GM23338 (cell line): ENCODE measurements around the gene C16orf74. TPM values are rescaled to one million over a fixed set of nuclear protein-coding genes. Genes with fewer than 3 reads are reported as not detected.

Experiments
- ATAC-seq: fragments of 200-7000 bp; cut with Tn5 transposase; 3 replicates; pipeline ENCODE4 v1.9.1; 2020
- DNase-seq: peaks from one replicate; pipeline ENCODE4 v3.0.0-alpha.2; 2015; ENCODE audit warnings: low spot score
- H2AFZ ChIP-seq: fragments of 200-600 bp; sonication (generic); 2 replicates; pipeline ENCODE4 v1.8.0; 2016; ENCODE audit warnings: antibody characterized with exemption, mild to moderate bottlenecking, moderate library complexity
- H3F3A ChIP-seq: fragments of 200-600 bp; sonication (generic); replicated peaks from 2 replicates; pipeline ENCODE4 v1.8.0; 2017; ENCODE audit warnings: antibody characterized with exemption, mixed run types, low read depth
- H3K27ac ChIP-seq: fragments of 200-600 bp; sonication (generic); 2 replicates; pipeline ENCODE4 v1.6.1; 2016; ENCODE audit warnings: low read depth
- H3K27me3 ChIP-seq: fragments of 200-600 bp; sonication (generic); 2 replicates; pipeline ENCODE4 v1.8.0; 2016; ENCODE audit warnings: mild to moderate bottlenecking, mixed run types, moderate library complexity; ENCODE audit not compliant: insufficient read depth
- H3K36me3 ChIP-seq: fragments of 200-600 bp; sonication (generic); 2 replicates; pipeline ENCODE4 v1.8.0; 2016; ENCODE audit warnings: mild to moderate bottlenecking; ENCODE audit not compliant: insufficient read depth
- H3K4me1 ChIP-seq: fragments of 200-600 bp; sonication (generic); 2 replicates; pipeline ENCODE4 v1.8.0; 2016; ENCODE audit warnings: mild to moderate bottlenecking, moderate library complexity; ENCODE audit not compliant: insufficient read depth
- H3K4me2 ChIP-seq: fragments of 200-600 bp; sonication (generic); 2 replicates; pipeline ENCODE4 v1.7.1; 2017; ENCODE audit warnings: mixed run types
- H3K4me3 ChIP-seq: fragments of 200-600 bp; sonication (generic); 2 replicates; pipeline ENCODE4 v1.6.1; 2016; ENCODE audit warnings: mixed run types
- H3K79me2 ChIP-seq: fragments of 200-600 bp; sonication (generic); replicated peaks from 2 replicates; pipeline ENCODE4 v1.8.0; 2017; ENCODE audit warnings: mild to moderate bottlenecking; ENCODE audit not compliant: insufficient read depth
- H3K9me2 ChIP-seq: fragments of 200-600 bp; sonication (generic); 2 replicates; pipeline ENCODE4 v1.8.0; 2017; ENCODE audit not compliant: insufficient read depth
- H4K20me1 ChIP-seq: fragments of 200-600 bp; sonication (generic); replicated peaks from 2 replicates; pipeline ENCODE4 v1.8.0; 2017; ENCODE audit warnings: mild to moderate bottlenecking; ENCODE audit not compliant: insufficient read depth
- H3K27ac Mint-ChIP-seq: 2 replicates; pipeline ENCODE4 v1.8.0; 2020; ENCODE audit warnings: inconsistent platforms, mild to moderate bottlenecking, moderate library complexity, mixed read lengths
- H3K27me3 Mint-ChIP-seq: 3 replicates; pipeline ENCODE4 v1.8.0; 2022; ENCODE audit warnings: low read depth, mild to moderate bottlenecking, moderate library complexity, mixed read lengths, inconsistent platforms; ENCODE audit not compliant: insufficient read depth, poor library complexity
- H3K36me3 Mint-ChIP-seq: 3 replicates; pipeline ENCODE4 v1.8.0; 2021; ENCODE audit warnings: low read depth, mild to moderate bottlenecking, inconsistent platforms, moderate library complexity, mixed read lengths
- H3K4me1 Mint-ChIP-seq: 3 replicates; pipeline ENCODE4 v1.8.0; 2020; ENCODE audit warnings: mild to moderate bottlenecking, inconsistent platforms, mixed read lengths
- H3K4me3 Mint-ChIP-seq: 3 replicates; pipeline ENCODE4 v1.8.0; 2021; ENCODE audit warnings: moderate library complexity, mild to moderate bottlenecking, inconsistent platforms, mixed read lengths
- H3K9me3 Mint-ChIP-seq: 3 replicates; pipeline ENCODE4 v1.8.0; 2020; ENCODE audit warnings: moderate library complexity, mild to moderate bottlenecking, inconsistent platforms, mixed read lengths
- CREB1 ChIP-seq: fragments of 250-450 bp; sonication (Bioruptor Pico); IDR thresholded peaks from 2 replicates; pipeline ENCODE4 v1.5.0; 2020; ENCODE audit warnings: low read depth, mild to moderate bottlenecking, moderate library complexity
- CTCF ChIP-seq, 2 experiments: fragments of 200-600 bp in 1 of 2; sonication (generic) in 1 of 2; conservative IDR thresholded peaks; 2 replicates each; pipeline versions ENCODE4 v1.5.1 to v1.6.1; 2016 to 2017; ENCODE audit warnings: antibody characterized with exemption in 2 of 2, low read depth in 2 of 2, mild to moderate bottlenecking in 2 of 2, moderate library complexity in 1 of 2
- EZH2 ChIP-seq: fragments of 200-600 bp; sonication (generic); IDR thresholded peaks from one replicate; pipeline ENCODE4 v1.8.0; 2017; ENCODE audit warnings: antibody characterized with exemption, mild to moderate bottlenecking, low read depth; ENCODE audit not compliant: unreplicated experiment
- EZH2phosphoT487 ChIP-seq: fragments of 200-600 bp; sonication (generic); IDR thresholded peaks from one replicate; pipeline ENCODE4 v1.8.1; 2018; ENCODE audit warnings: antibody characterized with exemption; ENCODE audit not compliant: unreplicated experiment
- NANOG ChIP-seq: IDR thresholded peaks from 2 replicates; pipeline ENCODE4 v1.6.1; 2016; ENCODE audit warnings: antibody characterized with exemption, borderline replicate concordance
- POLR2AphosphoS5 ChIP-seq: IDR thresholded peaks from 2 replicates; pipeline ENCODE4 v1.6.1; 2016; ENCODE audit warnings: antibody characterized with exemption, low read depth
- REST ChIP-seq: IDR thresholded peaks from one replicate; pipeline ENCODE4 v1.6.1; 2018; ENCODE audit warnings: antibody characterized with exemption; ENCODE audit not compliant: unreplicated experiment
- ZNF114 ChIP-seq: fragments of 250-450 bp; sonication (Bioruptor Pico); IDR thresholded peaks from 2 replicates; pipeline ENCODE4 v1.5.0; 2020; ENCODE audit warnings: mild to moderate bottlenecking, moderate library complexity
- polyA plus RNA-seq: library from polyadenylated mRNA; unstranded; fragments of >200 nt; fragmentation: Nextera tagmentation; extraction: Ambion mirVana; gene quantifications from 2 replicates; pipeline ENCODE4 v1.2.1, GENCODE V29; 2016
- total RNA-seq: library from RNA; depleted of rRNA; stranded (reverse); fragments of >200 nt; shearing (Covaris generic); gene quantifications from 2 replicates; pipeline ENCODE4 v1.2.3, GENCODE V29; 2014

Gene C16orf74
- total and polyA plus RNA-seq, 2 experiments from 2014 or later, result 12.1 to 19.1 TPM

- H3K9me3 Mint-ChIP-seq, result peaks cover 8% of the 10 kb centered on the region; the same call in 2 of the 3 replicates
- no peak overlapping the region for H3K27ac ChIP-seq
- no peaks in the 10 kb centered on the region for H3K79me2 ChIP-seq
- no peak overlapping the region for H2AFZ ChIP-seq
- H3K4me1 ChIP-seq, result peaks cover 3% of the 10 kb centered on the region; the same call in 1 of the 2 replicates
- ATAC-seq (peak; percentile 28), DNase-seq (no peak)
- peaks cover 14% of the 10 kb centered on the region for H3K36me3 Mint-ChIP-seq
- H3K4me1 Mint-ChIP-seq, result peaks cover 12% of the 10 kb centered on the region
- no peaks in the 10 kb centered on the region; the same call in 1 of the 2 replicates for H3F3A ChIP-seq
- H3K4me2 ChIP-seq, result no peak overlapping the region
- H3K27ac Mint-ChIP-seq, result no peak overlapping the region
- no peaks in the 10 kb centered on the region for H4K20me1 ChIP-seq
- H3K27me3 ChIP-seq, result no peaks in the 10 kb centered on the region
- no peak overlapping the region for H3K4me3 Mint-ChIP-seq
- no peaks in the 10 kb centered on the region for H3K36me3 ChIP-seq
- H3K27me3 Mint-ChIP-seq, result peaks cover 7% of the 10 kb centered on the region
- no peak overlapping the region for H3K4me3 ChIP-seq
- TF ChIP-seq CREB1 (CRISPR knock-in tag) (no peak), CTCF (conservative IDR thresholded peaks at IDR 0.05; ENCODE audit: low read depth in 2 of 2) (peak in 1 of 2 experiments; percentile 20; a peak in 2 of 4 replicates)
- no peaks in the 10 kb centered on the region for H3K9me2 ChIP-seq
Observed at GRCh38 chr16:85709766-85710585, 40.9 kb downstream of the C16orf74 start.

- DNase-seq, result no peak
- H3K27ac Mint-ChIP-seq, result no peak overlapping the region
- H3K36me3 Mint-ChIP-seq, result peaks cover 14% of the 10 kb centered on the region
- no peak for TF ChIP-seq CTCF (conservative IDR thresholded peaks at IDR 0.05; ENCODE audit: low read depth in 2 of 2)
- no peak for TF ChIP-seq REST
- TF ChIP-seq NANOG, result no peak
- TF ChIP-seq EZH2, result no peak
- no peak for TF ChIP-seq CREB1 (CRISPR knock-in tag)
- TF ChIP-seq POLR2AphosphoS5, result no peak
- no peak for TF ChIP-seq EZH2phosphoT487
- TF ChIP-seq ZNF114 (CRISPR knock-in tag), result no peak
- Histone ChIP-seq H3K36me3 (no peaks in the 10 kb centered on the region), H3K79me2 (no peaks in the 10 kb centered on the region), H3K4me1 (peaks cover 3% of the 10 kb centered on the region; the same call in 1 of the 2 replicates), H3F3A (no peaks in the 10 kb centered on the region), H3K4me3 (no peak overlapping the region), H3K27ac (no peak overlapping the region), H2AFZ (no peak overlapping the region), H3K4me2 (no peak overlapping the region), H3K9me2 (no peaks in the 10 kb centered on the region), H3K27me3 (no peaks in the 10 kb centered on the region), H4K20me1 (no peaks in the 10 kb centered on the region)
- peaks cover 2% of the 10 kb centered on the region for H3K27me3 Mint-ChIP-seq
- peaks cover 8% of the 10 kb centered on the region; the same call in 2 of the 3 replicates for H3K9me3 Mint-ChIP-seq
- peaks cover 11% of the 10 kb centered on the region for H3K4me1 Mint-ChIP-seq
- ATAC-seq, result no peak
- H3K4me3 Mint-ChIP-seq, result no peak overlapping the region
Observed at GRCh38 chr16:85708338-85708737, 42.6 kb downstream of the C16orf74 start.
